Measurements from ENCODE around the gene AIM2.

DNA sequence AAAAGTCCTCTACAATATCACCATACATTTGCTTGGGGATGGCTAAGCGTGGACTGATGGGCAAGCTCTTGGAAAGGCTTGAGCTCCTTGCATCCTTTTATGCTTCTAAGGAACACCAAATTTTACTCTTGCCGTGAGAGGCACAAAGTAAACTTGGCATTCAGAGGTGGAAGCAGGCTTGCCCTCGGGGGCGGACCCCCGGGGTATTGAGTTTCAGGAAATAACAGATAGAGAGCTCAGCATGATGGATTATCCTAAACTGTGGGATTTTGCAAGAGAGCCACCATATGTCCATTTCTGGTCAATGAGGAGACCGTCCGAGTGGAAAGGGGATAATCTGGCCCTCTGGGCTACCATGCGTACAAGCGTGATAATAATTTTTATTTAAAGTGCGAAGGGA lies 52.8 kb downstream of the AIM2 start:
- no peak for TF ChIP-seq EZH2 (IDR thresholded peaks at IDR 0.05; ENCODE audit: low read depth)
- TF ChIP-seq, protein P1, sequence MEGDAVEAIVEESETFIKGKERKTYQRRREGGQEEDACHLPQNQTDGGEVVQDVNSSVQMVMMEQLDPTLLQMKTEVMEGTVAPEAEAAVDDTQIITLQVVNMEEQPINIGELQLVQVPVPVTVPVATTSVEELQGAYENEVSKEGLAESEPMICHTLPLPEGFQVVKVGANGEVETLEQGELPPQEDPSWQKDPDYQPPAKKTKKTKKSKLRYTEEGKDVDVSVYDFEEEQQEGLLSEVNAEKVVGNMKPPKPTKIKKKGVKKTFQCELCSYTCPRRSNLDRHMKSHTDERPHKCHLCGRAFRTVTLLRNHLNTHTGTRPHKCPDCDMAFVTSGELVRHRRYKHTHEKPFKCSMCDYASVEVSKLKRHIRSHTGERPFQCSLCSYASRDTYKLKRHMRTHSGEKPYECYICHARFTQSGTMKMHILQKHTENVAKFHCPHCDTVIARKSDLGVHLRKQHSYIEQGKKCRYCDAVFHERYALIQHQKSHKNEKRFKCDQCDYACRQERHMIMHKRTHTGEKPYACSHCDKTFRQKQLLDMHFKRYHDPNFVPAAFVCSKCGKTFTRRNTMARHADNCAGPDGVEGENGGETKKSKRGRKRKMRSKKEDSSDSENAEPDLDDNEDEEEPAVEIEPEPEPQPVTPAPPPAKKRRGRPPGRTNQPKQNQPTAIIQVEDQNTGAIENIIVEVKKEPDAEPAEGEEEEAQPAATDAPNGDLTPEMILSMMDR (conservative IDR thresholded peaks at IDR 0.05), result no peak

Measured in PC-9 (cell line).